Stimulated activated naive CD8-positive, alpha-beta T cell treated with anti-CD3 and anti-CD28 coated beads, Interleukin-15, Interleukin-2, amounts not matched to agents 100 ng/mL and 50 ng/mL, for 24 hours (primary cell): ENCODE measurements around the gene ENAH.

ENCODE experiments used
- H3K27ac Mint-ChIP-seq: one replicate; pipeline ENCODE4 v1.8.0; 2021; ENCODE audit warnings: mild to moderate bottlenecking, mixed read lengths
- H3K27me3 Mint-ChIP-seq: one replicate; pipeline ENCODE4 v1.8.0; 2021; ENCODE audit warnings: mixed read lengths
- H3K36me3 Mint-ChIP-seq: one replicate; pipeline ENCODE4 v1.8.0; 2021; ENCODE audit warnings: low read depth, mixed read lengths
- H3K4me1 Mint-ChIP-seq: one replicate; pipeline ENCODE4 v1.8.0; 2021; ENCODE audit warnings: low read depth, mixed read lengths
- H3K4me3 Mint-ChIP-seq: one replicate; pipeline ENCODE4 v1.8.0; 2021; ENCODE audit warnings: mild to moderate bottlenecking, mixed read lengths
- H3K9me3 Mint-ChIP-seq: one replicate; pipeline ENCODE4 v1.8.0; 2021; ENCODE audit warnings: mixed read lengths

The ENAH gene

GRCh38 chr1:225554216-225554812 is 98.6 kb downstream of the ENAH start:
- H3K27ac Mint-ChIP-seq = no peak overlapping the region
- H3K4me3 Mint-ChIP-seq = no peak overlapping the region
- H3K4me1 Mint-ChIP-seq = no peaks in the 10 kb centered on the region
- H3K27me3 Mint-ChIP-seq = no peaks in the 10 kb centered on the region
- H3K9me3 Mint-ChIP-seq = no peaks in the 10 kb centered on the region
- no peaks in the 10 kb centered on the region for H3K36me3 Mint-ChIP-seq

DNA sequence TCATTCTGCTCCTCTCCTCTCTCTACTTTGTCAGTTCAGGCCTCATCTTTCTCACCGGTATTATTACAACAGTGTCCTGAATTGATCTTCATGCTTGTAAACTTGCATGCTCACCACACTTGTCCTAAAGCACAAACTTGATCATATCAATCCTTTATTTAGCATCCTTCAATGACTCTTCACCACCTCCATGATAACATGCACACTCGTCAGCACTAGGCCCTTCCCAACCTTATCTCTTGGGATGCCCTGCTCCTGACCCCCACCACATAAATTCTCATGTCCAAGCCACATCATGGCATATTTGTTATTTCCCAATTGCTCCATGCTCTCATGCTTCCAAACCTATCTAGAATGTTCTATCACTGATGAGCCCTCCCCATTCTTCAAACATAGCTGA is 103.1 kb downstream of the ENAH start:
- Mint-ChIP-seq H3K27me3 (no peaks in the 10 kb centered on the region), H3K27ac (no peak overlapping the region), H3K4me3 (no peak overlapping the region), H3K4me1 (peaks cover 6% of the 10 kb centered on the region), H3K36me3 (no peaks in the 10 kb centered on the region), H3K9me3 (no peaks in the 10 kb centered on the region)

GRCh38 chr1:225548140-225548857 is 104.6 kb downstream of the ENAH start:
- Mint-ChIP-seq H3K4me3 (no peak overlapping the region), H3K4me1 (peaks cover 6% of the 10 kb centered on the region), H3K36me3 (no peaks in the 10 kb centered on the region), H3K27ac (no peak overlapping the region), H3K27me3 (no peaks in the 10 kb centered on the region), H3K9me3 (no peaks in the 10 kb centered on the region)

DNA sequence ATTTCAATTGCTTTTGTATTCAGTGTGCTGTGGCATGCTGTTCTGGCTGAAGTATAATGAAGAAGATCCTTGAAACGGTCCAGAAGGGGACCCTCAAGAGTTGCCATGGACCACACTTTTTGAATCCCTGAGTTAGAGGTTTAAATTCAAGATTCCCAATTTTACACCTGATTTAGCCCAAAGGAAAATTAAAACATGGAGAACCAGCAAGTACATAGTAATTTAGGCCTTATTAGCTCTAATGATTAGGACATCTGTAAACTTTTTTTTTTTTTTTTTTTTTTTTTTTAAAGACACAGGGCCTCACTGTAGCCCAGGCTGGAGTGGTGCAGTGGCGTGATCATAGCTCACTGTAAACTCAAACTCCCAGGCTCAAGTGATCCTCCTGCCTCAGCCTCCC is 107.3 kb downstream of the ENAH start:
- Mint-ChIP-seq H3K4me1 (peaks cover 6% of the 10 kb centered on the region), H3K4me3 (no peak overlapping the region), H3K9me3 (no peaks in the 10 kb centered on the region), H3K27ac (no peak overlapping the region), H3K27me3 (no peaks in the 10 kb centered on the region), H3K36me3 (no peaks in the 10 kb centered on the region)

- Mint-ChIP-seq H3K9me3 (no peaks in the 10 kb centered on the region), H3K4me3 (no peak overlapping the region)
Observed at GRCh38 chr1:225544924-225545323, 108.0 kb downstream of the ENAH start.

DNA sequence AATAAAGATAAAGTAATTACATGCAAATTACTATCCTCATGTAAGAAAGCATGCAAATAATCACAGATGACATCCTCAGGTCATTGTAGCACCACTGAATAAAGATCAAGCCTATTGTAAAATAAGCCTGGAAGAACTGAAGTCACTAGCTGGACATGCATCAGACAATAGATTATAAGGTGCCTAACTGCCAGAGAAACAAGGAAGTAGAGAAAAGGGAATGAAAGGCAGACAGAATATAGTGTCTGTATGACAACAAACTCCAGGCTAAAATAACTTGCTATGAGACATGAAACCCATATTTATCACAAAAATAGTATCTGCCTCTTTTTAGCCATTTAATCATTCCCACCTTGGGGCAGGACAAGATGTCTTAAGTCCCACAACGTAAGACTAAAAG is 108.7 kb downstream of the ENAH start:
- Mint-ChIP-seq H3K27me3 (no peaks in the 10 kb centered on the region), H3K27ac (no peak overlapping the region), H3K9me3 (no peaks in the 10 kb centered on the region), H3K4me1 (peaks cover 6% of the 10 kb centered on the region), H3K4me3 (no peak overlapping the region), H3K36me3 (no peaks in the 10 kb centered on the region)

More at GRCh38 chr1:225544924-225545323, 108.0 kb downstream of the ENAH start:
- Mint-ChIP-seq H3K27me3 (no peaks in the 10 kb centered on the region), H3K4me1 (peaks cover 6% of the 10 kb centered on the region), H3K36me3 (no peaks in the 10 kb centered on the region), H3K27ac (no peak overlapping the region)

DNA sequence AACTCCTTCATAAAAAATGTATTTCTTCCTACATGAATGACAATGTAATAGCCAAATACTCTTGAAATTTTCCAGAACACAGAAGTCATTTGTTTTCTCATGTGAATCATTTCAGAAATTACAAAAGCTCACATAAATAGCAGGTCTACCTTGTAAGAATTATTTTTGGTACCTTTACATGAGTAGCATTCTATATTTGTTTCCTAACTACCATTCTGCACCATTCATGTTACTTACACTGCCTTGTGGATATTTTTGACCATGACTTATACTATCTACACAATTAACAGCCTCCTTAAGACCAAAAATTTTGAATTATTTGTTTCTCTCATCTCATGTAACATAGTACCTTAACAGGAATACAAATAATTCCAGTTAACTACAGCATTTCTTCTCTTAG is 109.6 kb downstream of the ENAH start:
- H3K4me1 Mint-ChIP-seq = peaks cover 6% of the 10 kb centered on the region
- H3K36me3 Mint-ChIP-seq = no peaks in the 10 kb centered on the region
- H3K27ac Mint-ChIP-seq = no peak overlapping the region
- no peaks in the 10 kb centered on the region for H3K27me3 Mint-ChIP-seq
- H3K9me3 Mint-ChIP-seq = no peaks in the 10 kb centered on the region
- no peak overlapping the region for H3K4me3 Mint-ChIP-seq

DNA sequence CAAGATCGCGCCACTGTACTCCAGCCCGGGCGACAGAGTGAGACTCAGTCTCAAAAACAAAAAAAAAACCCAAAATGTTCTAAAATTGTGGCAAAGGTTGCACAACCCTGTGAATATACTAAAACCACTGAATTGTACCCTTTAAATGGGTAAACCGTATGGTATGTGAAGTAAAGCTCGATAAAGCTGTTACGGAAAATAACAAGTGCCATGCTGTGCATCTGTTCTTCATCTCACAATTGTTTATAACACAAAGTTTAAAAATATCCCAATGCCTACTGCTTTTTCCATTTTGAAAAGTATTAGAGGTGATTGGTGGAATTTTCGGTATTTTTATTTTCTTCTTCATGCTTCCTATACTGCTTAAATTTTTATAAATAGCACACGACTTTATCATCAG is 111.5 kb downstream of the ENAH start:
- no peak overlapping the region for H3K4me3 Mint-ChIP-seq
- no peaks in the 10 kb centered on the region for H3K4me1 Mint-ChIP-seq
- H3K27ac Mint-ChIP-seq = no peak overlapping the region
- no peaks in the 10 kb centered on the region for H3K9me3 Mint-ChIP-seq
- H3K36me3 Mint-ChIP-seq = no peaks in the 10 kb centered on the region
- H3K27me3 Mint-ChIP-seq = no peaks in the 10 kb centered on the region

GRCh38 chr1:225539575-225539974 is 113.3 kb downstream of the ENAH start:
- H3K27me3 Mint-ChIP-seq = peaks cover 7% of the 10 kb centered on the region
- no peaks in the 10 kb centered on the region for H3K4me1 Mint-ChIP-seq
- no peaks in the 10 kb centered on the region for H3K9me3 Mint-ChIP-seq
- no peak overlapping the region for H3K27ac Mint-ChIP-seq
- no peaks in the 10 kb centered on the region for H3K36me3 Mint-ChIP-seq
- no peak overlapping the region for H3K4me3 Mint-ChIP-seq

DNA sequence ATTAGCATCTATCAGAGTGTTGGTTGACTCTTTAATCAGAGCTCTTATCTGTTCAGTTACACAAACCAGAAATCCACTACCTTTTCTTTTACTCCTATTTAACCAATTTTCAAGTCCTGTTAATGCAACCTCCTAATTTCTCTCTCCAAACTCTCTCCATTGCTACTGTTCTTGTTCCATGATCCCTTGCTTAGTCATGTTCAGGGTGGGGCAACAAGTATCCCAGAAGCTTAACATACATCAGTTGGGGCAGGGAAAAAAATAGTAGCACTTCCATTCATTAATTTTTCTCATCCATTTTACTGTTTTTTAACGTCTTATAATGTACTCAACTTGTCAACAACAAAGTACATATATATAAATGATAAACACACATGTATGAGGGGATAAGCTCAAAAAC is 113.9 kb downstream of the ENAH start:
- Mint-ChIP-seq H3K4me3 (no peak overlapping the region), H3K27me3 (peaks cover 7% of the 10 kb centered on the region), H3K9me3 (no peaks in the 10 kb centered on the region), H3K4me1 (no peaks in the 10 kb centered on the region), H3K27ac (no peak overlapping the region), H3K36me3 (no peaks in the 10 kb centered on the region)

DNA sequence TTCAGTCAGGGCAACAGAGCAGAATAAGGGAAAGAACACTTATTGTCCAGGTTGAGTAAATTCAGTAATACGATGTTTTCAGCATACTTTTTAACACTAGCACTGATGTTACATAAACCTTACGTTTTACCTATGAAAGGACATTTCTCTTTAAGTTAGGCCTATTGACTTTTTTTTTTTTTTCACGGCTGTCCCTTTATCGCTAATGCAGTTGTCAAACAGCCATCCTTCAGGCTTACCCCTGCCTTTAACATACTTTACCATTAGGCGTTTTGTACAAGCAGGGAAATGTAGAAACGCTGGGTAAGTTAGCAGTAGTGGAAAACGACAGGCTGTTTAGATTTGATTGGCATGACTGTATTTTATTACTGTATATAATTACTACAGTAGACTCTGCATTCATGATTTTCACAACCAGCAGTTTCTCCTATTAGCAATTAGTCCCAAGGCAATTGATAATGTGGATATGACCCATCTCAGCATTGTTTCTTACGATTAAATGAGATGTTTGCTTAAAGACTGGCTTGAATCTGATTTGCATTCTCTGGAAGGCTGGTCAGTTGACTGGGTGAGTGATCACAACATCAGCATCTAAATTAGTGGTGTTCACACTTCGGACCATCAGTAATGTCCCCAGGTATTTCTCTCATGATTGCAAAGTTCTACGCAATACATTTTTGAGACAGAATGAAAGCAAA is 115.2 kb downstream of the ENAH start:
- Mint-ChIP-seq H3K36me3 (no peaks in the 10 kb centered on the region), H3K27me3 (peaks cover 11% of the 10 kb centered on the region), H3K4me1 (no peaks in the 10 kb centered on the region), H3K27ac (no peak overlapping the region), H3K4me3 (no peak overlapping the region), H3K9me3 (no peaks in the 10 kb centered on the region)

DNA sequence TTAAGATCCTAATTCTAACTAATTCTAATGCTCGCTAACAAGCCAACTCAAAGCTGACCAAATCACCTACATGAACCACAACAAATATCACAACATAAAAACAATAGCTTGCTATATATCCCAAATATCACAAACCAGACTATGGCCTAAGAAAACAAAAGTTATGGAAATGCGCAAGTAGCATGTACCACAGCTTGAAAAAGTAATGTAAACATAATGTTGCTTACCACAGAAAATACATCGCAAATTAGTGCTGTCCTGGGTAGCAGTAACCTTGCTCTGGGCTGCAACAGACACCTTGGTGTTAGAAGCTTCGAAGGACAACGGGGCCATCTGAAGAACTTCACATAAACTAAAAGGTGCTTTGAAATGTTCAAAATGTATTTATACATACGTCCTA is 117.6 kb downstream of the ENAH start:
- no peaks in the 10 kb centered on the region for H3K36me3 Mint-ChIP-seq
- no peaks in the 10 kb centered on the region for H3K9me3 Mint-ChIP-seq
- H3K4me3 Mint-ChIP-seq = no peak overlapping the region
- no peak overlapping the region for H3K27ac Mint-ChIP-seq
- peaks cover 19% of the 10 kb centered on the region for H3K27me3 Mint-ChIP-seq
- H3K4me1 Mint-ChIP-seq = no peaks in the 10 kb centered on the region

- Mint-ChIP-seq H3K27me3 (peaks cover 19% of the 10 kb centered on the region), H3K9me3 (no peaks in the 10 kb centered on the region)
Observed at GRCh38 chr1:225534772-225535171, 118.2 kb downstream of the ENAH start.

DNA sequence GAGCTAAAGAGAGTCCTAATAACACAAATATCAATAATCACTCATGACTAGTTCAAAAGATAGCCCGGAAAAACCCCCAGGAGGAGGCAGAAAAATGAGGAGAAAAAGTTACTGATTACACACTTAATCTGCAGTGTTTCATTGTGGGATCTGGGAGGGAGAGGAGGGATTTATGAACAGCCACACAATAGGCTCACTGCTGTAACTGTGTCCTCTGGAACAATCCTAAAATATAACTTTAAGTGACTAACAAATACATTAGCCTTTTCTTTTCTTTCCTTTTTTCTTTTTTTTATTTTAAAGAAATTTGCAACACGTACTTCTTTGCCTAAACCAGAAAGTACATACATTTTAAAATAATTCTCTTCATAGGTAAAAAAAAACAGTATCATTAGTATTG is 118.8 kb downstream of the ENAH start:
- Mint-ChIP-seq H3K36me3 (no peaks in the 10 kb centered on the region), H3K4me1 (no peaks in the 10 kb centered on the region), H3K27ac (no peak overlapping the region), H3K27me3 (peaks cover 19% of the 10 kb centered on the region), H3K4me3 (no peak overlapping the region), H3K9me3 (no peaks in the 10 kb centered on the region)

More at GRCh38 chr1:225534772-225535171, 118.2 kb downstream of the ENAH start:
- no peaks in the 10 kb centered on the region for H3K4me1 Mint-ChIP-seq
- H3K27ac Mint-ChIP-seq = no peak overlapping the region
- H3K36me3 Mint-ChIP-seq = no peaks in the 10 kb centered on the region
- H3K4me3 Mint-ChIP-seq = no peak overlapping the region

- Mint-ChIP-seq H3K9me3 (no peaks in the 10 kb centered on the region), H3K27ac (no peak overlapping the region), H3K27me3 (peaks cover 19% of the 10 kb centered on the region), H3K36me3 (no peaks in the 10 kb centered on the region), H3K4me3 (no peak overlapping the region), H3K4me1 (no peaks in the 10 kb centered on the region)
Observed at GRCh38 chr1:225533238-225533637, 119.7 kb downstream of the ENAH start.
